ENCODE measurements around the gene ARID5B. TPM values are rescaled to one million over a fixed set of nuclear protein-coding genes. Genes with fewer than 3 reads are reported as not detected.

ARID5B gene
- total RNA-seq, 1 donor: 94.1 TPM

- H3K27me3 ChIP-seq (ENCODE audit: insufficient read depth, low read length): no peaks in the 10 kb centered on the region
- H3K79me2 ChIP-seq (ENCODE audit: insufficient read depth, low read length): peaks cover 76% of the 10 kb centered on the region
- H3K4me2 ChIP-seq (ENCODE audit: insufficient read depth, low read length): peak overlapping the region; percentile 88
- H3K27ac ChIP-seq (ENCODE audit: low read depth, low read length): peak overlapping the region; percentile 93
- peaks cover 35% of the 10 kb centered on the region for H3K36me3 ChIP-seq (ENCODE audit: insufficient read depth, low read length)
- no peak for TF ChIP-seq CTCF (IDR thresholded peaks at IDR 0.05; ENCODE audit: extremely low read depth, low read depth, low read length)
- peaks cover 36% of the 10 kb centered on the region for H4K20me1 ChIP-seq (ENCODE audit: insufficient read depth, low read length)
- H2AFZ ChIP-seq (ENCODE audit: low read length): no peak overlapping the region
- peak overlapping the region; percentile 77 for H3K4me3 ChIP-seq (ENCODE audit: insufficient read depth, low read length)
- H3K4me1 ChIP-seq (ENCODE audit: insufficient read depth, low read length): peaks cover 70% of the 10 kb centered on the region
- no peaks in the 10 kb centered on the region for H3K9me3 ChIP-seq (ENCODE audit: low read depth, low read length)
- no peak for DNase-seq (ENCODE audit: insufficient read length, low spot score, missing footprints)
Measured at GRCh38 chr10:62049624-62050345, 148.3 kb downstream of the ARID5B start.

GRCh38 chr10:62050346-62050892, 148.9 kb downstream of the ARID5B start:
- H4K20me1 ChIP-seq (ENCODE audit: insufficient read depth, low read length): peaks cover 43% of the 10 kb centered on the region
- H3K4me3 ChIP-seq (ENCODE audit: insufficient read depth, low read length): peak overlapping the region; percentile 77
- peaks cover 71% of the 10 kb centered on the region for H3K4me1 ChIP-seq (ENCODE audit: insufficient read depth, low read length)
- H3K36me3 ChIP-seq (ENCODE audit: insufficient read depth, low read length): peaks cover 41% of the 10 kb centered on the region
- H3K9me3 ChIP-seq (ENCODE audit: low read depth, low read length): no peaks in the 10 kb centered on the region
- TF ChIP-seq CTCF (IDR thresholded peaks at IDR 0.05; ENCODE audit: extremely low read depth, low read depth, low read length): no peak
- H2AFZ ChIP-seq (ENCODE audit: low read length): no peak overlapping the region
- H3K79me2 ChIP-seq (ENCODE audit: insufficient read depth, low read length): peaks cover 82% of the 10 kb centered on the region
- peak overlapping the region; percentile 93 for H3K27ac ChIP-seq (ENCODE audit: low read depth, low read length)
- peak overlapping the region; percentile 88 for H3K4me2 ChIP-seq (ENCODE audit: insufficient read depth, low read length)
- no peak for DNase-seq (ENCODE audit: insufficient read length, low spot score, missing footprints)
- H3K27me3 ChIP-seq (ENCODE audit: insufficient read depth, low read length): no peaks in the 10 kb centered on the region

GRCh38 chr10:62050893-62051433, 149.5 kb downstream of the ARID5B start:
- Histone ChIP-seq H2AFZ (ENCODE audit: low read length) (no peak overlapping the region), H3K36me3 (ENCODE audit: insufficient read depth, low read length) (peaks cover 47% of the 10 kb centered on the region), H3K79me2 (ENCODE audit: insufficient read depth, low read length) (peaks cover 87% of the 10 kb centered on the region), H3K4me2 (ENCODE audit: insufficient read depth, low read length) (peak overlapping the region; percentile 88), H3K27me3 (ENCODE audit: insufficient read depth, low read length) (no peaks in the 10 kb centered on the region), H3K9me3 (ENCODE audit: low read depth, low read length) (no peaks in the 10 kb centered on the region), H3K4me1 (ENCODE audit: insufficient read depth, low read length) (peaks cover 71% of the 10 kb centered on the region), H3K4me3 (ENCODE audit: insufficient read depth, low read length) (peak overlapping the region; percentile 77), H3K27ac (ENCODE audit: low read depth, low read length) (peak overlapping the region; percentile 93), H4K20me1 (ENCODE audit: insufficient read depth, low read length) (peaks cover 47% of the 10 kb centered on the region)
- DNase-seq (ENCODE audit: insufficient read length, low spot score, missing footprints): peak; percentile 44
- no peak for TF ChIP-seq CTCF (IDR thresholded peaks at IDR 0.05; ENCODE audit: extremely low read depth, low read depth, low read length)

- no peak for TF ChIP-seq CTCF (IDR thresholded peaks at IDR 0.05; ENCODE audit: extremely low read depth, low read depth, low read length)
- no peaks in the 10 kb centered on the region for H3K27me3 ChIP-seq (ENCODE audit: insufficient read depth, low read length)
- H3K4me3 ChIP-seq (ENCODE audit: insufficient read depth, low read length): peak overlapping the region; percentile 77
- peaks cover 58% of the 10 kb centered on the region for H4K20me1 ChIP-seq (ENCODE audit: insufficient read depth, low read length)
- peaks cover 68% of the 10 kb centered on the region for H3K4me1 ChIP-seq (ENCODE audit: insufficient read depth, low read length)
- H3K79me2 ChIP-seq (ENCODE audit: insufficient read depth, low read length): peaks cover 97% of the 10 kb centered on the region
- H2AFZ ChIP-seq (ENCODE audit: low read length): no peak overlapping the region
- no peak for DNase-seq (ENCODE audit: insufficient read length, low spot score, missing footprints)
- peak overlapping the region; percentile 93 for H3K27ac ChIP-seq (ENCODE audit: low read depth, low read length)
- H3K9me3 ChIP-seq (ENCODE audit: low read depth, low read length): no peaks in the 10 kb centered on the region
- H3K4me2 ChIP-seq (ENCODE audit: insufficient read depth, low read length): peak overlapping the region; percentile 88
- H3K36me3 ChIP-seq (ENCODE audit: insufficient read depth, low read length): peaks cover 58% of the 10 kb centered on the region
Measured at GRCh38 chr10:62052276-62052675, 150.8 kb downstream of the ARID5B start.
